GM18520 (cell line): Measurements from ENCODE around the gene PLPP1.

Experiments used
- ATAC-seq: cut with Tn5 transposase; IDR thresholded peaks from one replicate; pipeline ENCODE4 v1.9.1; 2021; ENCODE audit not compliant: unreplicated experiment

PLPP1 gene

GRCh38 chr5:55451976-55452375, 82.8 kb downstream of the PLPP1 start:
- ATAC-seq = no peak

GRCh38 chr5:55450050-55450765, 84.6 kb downstream of the PLPP1 start:
- no peak for ATAC-seq

DNA sequence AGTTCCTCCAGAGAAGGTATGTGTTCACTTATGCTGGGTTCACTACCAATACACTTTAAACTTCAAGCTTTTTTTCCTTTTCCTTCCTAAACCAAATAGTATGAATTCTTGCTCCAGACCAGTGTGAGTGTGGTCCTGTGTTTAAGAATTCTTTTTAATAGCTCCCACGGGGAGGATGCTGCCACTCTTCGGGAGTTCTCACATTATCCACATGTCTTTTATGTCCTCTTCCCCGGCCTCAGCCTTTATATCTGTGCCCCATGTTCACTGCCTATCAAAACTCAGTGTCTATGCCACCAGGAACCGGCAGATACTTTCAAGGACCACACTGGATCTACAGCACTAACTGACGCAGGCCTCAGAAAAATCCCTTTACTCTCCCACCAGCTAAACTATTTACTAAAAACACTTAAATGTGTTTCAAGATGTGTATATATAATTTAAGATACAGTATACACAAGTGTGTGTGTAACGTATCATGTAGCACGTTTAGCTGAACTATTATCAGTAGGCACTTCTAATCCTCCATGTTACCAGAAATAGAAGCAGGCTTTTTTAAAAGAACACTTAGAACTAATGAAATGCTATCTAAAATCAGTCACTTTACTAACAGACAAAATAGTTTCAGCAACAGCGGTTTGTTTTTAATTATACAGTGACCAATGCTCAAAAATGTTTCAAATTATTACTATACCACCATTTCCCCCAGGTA, 88.0 kb downstream of the PLPP1 start:
- no peak for ATAC-seq

DNA sequence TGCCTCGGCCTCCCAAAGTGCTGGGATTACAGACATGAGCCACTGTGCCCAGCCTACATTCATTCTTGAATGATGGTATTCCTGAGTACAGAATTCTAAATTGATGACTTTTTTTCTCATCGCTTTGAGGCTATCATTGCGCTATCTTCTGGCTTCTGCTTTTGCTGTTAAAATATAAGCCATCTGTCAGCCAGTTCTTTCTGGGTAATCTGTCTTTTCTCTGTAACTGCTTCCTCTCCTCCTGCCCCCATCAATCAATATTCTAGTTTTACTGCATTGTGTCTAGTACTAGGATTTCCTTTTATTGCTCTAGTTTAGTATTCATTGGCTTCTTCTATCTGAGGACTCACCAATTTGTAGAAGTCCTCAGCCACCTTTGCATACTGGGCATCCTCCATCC, 89.0 kb downstream of the PLPP1 start:
- no peak for ATAC-seq

DNA sequence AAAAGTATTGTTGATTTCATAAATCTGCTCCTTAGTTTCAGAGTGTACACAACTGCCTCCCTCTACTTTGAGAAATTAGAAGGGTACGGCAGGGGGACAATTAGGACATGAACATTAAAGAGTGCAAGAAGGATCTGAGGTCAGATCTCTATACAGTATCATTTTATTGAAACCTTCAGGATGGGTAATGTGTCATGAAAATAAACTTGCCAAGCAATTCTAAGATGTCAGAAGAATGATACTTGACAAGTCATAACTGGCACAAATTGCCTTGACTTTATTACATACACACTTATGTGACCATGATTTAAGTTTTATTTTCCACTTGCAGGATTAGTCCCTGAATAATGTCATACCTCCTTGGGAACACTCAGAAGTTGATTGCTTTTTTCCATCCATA, 92.8 kb downstream of the PLPP1 start:
- ATAC-seq = no peak

DNA sequence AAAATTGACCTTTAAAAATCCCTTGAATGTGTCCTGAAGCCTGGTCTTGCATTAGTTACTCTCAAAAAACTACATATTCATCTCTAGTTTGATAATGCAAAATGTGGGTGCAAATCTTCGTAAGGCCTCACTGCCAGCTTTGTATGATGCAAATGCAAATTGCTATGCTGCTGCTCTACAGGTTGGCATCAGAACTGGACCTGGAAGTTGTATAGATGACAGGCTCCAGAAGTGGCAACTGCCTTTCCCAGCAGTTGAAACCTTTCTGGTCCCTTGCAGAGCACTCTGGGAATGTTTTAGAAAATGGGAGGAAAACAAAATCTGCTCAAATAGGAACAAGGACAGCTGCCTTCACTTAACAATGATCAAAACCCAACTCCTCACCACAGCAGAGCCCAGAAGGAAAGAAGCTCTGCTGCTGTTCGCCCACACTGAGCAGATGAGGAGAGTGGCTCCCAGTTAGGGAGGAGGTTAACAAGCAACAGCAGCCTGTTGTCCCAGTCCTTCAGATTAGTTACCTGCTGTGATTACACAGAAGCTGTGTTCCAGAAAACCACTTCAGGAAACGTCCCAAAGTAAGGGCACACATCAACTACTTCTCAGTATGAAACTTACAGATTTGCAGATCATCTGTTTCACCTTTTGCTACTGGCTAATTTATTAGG, 93.5 kb downstream of the PLPP1 start:
- no peak for ATAC-seq

- ATAC-seq = no peak
These were observed 94.5 kb downstream of the PLPP1 start for GRCh38 chr5:55440188-55440646.

DNA sequence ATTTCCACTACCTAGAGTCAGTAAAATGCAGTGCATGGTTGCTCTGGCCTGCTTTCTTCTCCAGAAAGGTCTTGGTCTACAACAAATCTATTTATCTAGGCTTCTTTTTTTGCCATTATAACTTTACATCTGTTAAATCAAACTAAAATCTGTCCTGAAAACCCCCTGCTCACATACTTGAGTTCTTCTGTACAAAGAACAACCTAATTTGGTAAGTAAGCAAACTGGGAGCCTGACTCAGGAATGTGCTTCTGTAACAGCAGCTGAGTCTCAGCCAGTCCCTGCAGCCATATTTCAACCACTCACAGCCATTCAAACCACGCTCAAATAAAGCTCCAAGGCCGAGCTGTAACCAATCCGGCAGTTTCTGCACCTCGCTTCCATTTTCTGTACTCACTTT, 95.8 kb downstream of the PLPP1 start:
- ATAC-seq = no peak

DNA sequence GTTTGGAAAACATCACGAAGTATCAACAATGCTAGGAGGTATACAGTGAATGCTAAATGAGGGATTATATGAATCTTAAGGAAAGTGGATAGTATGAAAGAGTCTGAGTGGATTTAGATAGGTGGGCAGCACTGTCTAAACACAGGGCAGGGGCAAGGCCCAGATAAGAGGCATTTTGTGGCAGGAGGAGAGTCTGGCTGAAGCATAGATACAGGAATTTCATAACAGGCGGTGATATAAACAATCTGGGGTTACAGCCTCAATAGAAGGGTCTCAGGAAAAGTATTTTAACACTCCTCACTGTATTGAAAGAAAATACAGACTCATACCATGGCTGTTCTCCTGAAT, 96.9 kb downstream of the PLPP1 start:
- ATAC-seq = no peak

GRCh38 chr5:55437452-55437851, 97.3 kb downstream of the PLPP1 start:
- no peak for ATAC-seq

- ATAC-seq = no peak
These were observed 102.2 kb downstream of the PLPP1 start for GRCh38 chr5:55432549-55432948.

DNA sequence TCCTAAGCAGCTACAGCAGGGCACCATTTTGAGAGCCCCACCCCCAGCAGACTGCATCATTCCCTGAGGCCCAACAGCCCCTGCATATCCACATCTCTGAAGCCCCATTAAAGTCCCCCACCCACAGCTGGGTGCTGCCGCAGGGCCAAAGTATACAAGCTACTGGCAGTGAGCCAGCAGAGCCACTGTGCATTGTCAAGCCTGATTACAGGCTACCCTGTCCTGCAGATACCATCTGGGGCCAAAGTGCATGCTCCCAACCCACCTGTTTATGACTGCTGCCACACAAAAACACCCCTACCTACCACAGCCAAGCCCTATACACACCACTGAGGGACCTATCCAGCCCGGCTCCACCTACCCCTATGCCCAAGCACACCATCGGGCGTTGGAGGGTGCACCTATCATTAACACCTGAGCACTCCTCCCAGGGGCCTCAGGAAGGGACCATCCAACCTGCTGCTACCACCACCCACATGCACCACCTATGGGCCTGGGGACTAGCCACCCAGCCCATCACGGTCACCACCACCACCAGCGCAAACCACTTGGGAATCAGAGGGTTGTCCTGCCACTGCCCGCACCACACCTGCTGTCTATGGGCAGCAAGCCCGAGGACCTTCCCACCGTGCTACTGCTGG, 105.0 kb downstream of the PLPP1 start:
- ATAC-seq = no peak

DNA sequence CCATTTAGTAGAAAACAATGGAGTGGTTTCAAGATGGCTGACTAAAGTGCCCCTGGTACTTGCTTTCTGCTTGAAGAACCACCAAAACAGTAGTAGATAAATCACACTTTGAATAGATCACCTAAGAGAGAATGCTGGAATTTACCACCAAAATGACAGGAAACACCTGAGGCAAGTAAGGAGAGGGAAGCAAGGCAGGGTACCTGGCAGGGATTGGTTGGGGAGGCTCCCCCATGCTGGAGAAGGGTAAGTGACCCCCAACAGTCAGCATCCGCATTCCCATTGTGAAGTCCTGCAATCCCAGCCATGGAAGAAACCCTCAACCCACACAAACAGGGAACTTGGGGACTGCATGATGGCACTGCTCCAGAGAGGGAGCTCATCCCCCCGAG, 105.5 kb downstream of the PLPP1 start:
- ATAC-seq = no peak

DNA sequence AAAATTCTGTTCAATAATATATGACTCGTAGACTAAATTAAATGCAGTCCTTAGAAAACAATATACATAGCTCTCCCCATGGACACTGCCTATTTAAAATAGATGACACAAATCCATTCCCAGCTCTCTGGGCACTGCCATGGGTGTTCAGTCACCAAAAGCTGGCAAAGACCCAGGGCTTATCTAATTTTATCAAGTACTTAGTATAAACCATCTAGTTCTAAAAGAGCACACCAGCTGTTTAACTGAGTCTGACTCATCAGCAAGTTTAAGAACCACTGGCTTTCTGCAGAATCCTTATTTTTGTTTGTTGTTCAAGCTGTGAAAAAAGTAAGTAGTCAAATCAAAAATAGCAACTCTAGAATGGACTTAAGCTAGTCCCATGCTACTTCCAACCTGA, 107.6 kb downstream of the PLPP1 start:
- ATAC-seq = no peak

DNA sequence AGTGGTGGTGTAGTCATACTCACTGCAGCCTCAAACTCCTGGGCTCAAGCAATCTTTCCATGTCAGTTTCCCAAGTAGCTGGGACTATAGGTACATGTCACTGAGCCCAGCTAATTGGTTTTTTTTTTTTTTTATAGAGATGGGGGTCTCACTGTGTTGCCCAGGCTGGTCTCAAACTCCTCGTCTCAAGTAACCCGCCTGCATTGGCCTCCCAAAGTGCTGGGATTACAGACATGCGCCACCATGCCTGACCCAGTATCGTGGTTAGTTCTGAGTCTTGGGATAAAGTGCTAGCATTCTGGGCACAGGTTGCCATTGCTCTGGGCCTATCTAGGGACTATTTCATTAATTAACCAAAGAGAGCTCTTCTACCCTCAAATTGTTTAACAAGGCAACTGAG, 108.3 kb downstream of the PLPP1 start:
- ATAC-seq = no peak

- peak; percentile 50 for ATAC-seq
These were observed 113.7 kb downstream of the PLPP1 start for GRCh38 chr5:55421074-55421529.

DNA sequence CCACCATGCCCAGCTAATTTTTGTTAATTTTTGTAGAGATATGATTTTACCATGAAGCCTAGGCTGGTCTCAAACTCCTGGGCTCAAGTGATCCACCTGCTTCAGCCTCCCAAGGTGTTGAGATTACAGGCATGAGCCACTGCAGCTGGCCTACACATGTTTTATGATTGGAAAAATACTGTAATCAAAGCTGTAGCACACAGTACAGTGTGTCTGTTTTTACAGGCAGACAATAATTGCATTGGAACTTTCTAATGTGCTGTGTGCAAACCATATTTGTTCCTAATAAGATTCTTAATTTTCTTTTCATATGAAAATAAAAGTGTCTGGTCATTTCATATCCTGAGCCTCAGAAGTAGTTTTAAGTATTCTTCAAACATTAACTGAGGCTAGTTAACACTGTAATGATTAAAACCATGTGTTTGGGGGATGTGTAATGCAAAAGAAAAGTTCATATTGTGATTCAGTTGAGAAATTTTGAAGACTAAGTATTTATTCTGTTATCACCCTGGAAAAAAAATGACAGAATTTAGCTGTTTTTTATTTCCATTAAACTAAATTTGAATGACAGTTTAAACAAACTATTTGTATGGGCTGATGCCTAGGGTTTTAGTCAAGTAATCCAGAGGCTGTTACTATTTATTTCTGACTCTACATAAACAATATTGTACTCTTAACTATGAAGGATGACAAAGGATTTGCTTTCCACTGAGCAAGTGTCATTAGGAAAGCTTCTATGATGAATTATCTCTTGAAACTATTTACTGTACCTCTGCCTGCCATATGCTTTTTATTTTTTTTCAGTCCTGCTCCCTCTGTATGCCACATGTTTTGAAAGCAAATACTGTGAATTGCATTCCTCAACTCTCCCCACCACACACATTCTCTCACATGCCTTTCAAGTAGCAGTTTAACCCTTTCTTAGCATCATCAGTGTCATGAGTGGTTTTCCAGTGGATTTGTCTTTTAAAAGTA, 115.5 kb downstream of the PLPP1 start:
- no peak for ATAC-seq

GRCh38 chr5:55416306-55416705, 118.5 kb downstream of the PLPP1 start:
- no peak for ATAC-seq

- no peak for ATAC-seq
These were observed 119.7 kb downstream of the PLPP1 start for GRCh38 chr5:55415071-55415470.

GRCh38 chr5:55413644-55414043, 121.1 kb downstream of the PLPP1 start:
- no peak for ATAC-seq
